ENCODE results near the gene COL11A1.

DNA sequence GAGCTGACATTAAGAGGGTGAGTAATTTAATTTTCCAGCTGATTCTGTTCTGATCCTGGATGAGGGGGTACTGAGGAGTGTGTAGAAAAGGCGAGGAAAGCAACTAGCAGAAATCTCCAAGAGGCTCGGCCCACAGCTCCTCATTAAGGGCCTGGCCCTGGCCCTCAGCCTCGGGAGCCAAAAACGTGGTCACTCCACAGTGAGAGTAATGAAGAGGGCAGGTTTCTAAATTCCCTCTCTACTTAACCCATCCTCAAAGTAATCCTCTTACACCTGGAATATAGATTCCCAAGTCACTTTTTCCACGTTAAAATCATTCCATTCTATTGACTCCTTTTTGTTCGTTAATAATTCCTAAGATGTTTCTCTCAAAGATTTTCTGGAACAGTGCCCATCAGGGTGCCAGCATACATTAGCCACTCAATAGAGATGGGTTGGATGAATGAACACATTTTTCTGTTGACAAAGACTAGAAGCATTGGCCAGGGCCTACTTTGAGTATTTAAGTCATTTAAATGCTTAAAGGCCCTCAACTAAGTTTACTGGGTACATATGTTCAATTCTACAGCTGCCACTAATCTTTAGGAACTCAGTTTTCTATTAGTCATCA lies 1.1 kb upstream of the COL11A1 start:
- TF ChIP-seq CTCF (IDR thresholded peaks at IDR 0.05) (no peak), ZFX (IDR thresholded peaks at IDR 0.05; ENCODE audit: borderline replicate concordance) (no peak)
